ENCODE results near the gene AMZ1. TPM values are rescaled to one million over a fixed set of nuclear protein-coding genes. Genes with fewer than 3 reads are reported as not detected.
A peak's percentile ranks its signal among the peaks of the same experiment; 100 is the strongest.
"Not testable (repeated sequence)": the region's sequence is repeated elsewhere in the genome, so short reads cannot be mapped to it uniquely, and the experiment has no call there.

The AMZ1 gene
- total RNA-seq, 2 donors from 2014 or later, result not detected

DNA sequence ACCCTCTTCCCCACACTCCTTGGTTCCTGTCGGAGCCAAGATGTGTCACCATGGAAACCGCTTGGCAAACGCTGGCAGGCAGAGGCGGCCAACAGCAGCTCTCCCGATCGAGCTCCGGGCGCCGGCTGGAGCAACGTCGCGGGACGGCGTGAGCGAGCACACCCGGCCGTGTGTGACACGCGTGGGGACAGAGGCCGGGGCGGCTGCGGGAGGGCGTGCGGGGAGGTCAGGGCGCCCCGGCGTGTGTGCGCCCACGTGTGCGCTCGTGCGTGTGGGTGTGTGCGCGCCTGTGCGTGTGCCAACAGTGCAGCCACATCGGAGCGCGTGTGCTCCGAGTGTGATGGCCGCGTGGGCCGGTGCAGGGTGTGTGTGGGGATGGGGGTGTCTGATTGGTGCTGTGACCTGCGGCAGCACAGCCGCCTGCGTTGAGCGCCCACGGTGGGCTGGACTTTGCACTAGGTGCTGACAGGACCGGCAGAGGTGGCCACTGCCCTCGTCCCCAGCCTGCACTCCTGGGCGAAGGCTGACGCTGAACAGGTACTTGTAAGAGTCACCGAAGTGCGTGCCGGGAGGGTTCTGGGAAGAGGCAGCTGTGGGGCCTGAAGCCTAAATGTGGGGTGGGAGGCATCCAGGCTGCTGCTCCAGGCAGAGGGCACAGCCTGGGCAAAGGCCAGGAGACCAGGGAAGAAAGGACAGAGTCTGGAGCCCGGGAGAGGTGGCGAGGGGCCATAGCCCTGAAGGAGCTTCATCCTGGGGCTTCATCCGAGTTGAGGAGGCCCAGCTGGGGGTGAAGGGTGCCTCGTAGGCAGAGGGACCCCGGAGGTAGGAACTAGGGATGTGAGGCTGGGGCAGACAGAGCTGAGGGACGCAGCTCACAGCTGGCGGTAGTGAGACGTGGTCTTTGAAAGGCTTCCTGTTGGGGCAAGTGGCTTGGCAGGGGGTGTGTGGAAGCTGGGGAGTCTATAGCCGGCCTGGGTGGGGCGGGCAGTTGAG, 8.6 kb upstream of the AMZ1 start:
- not testable (repeated sequence) for DNase-seq

DNA sequence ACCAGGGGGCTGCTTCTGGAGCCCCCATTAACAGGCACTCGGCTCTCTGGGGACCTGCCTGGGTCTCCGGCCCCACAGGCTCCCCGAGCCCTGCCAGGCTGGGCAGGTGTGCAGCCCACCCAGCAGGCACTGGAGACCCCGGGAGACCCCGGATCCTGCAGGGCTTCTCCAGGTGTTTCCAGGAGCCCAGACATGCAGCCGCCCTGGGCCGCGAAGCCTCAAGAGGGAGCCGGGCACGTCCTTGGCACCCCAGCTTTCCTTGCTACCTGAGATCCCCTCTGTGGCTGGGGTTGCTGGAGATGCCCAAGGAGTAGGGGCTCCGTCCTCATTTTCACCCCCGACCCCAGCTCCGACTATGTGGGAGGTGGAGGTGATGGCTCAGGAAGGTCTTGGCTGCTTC, 7.7 kb upstream of the AMZ1 start:
- Histone ChIP-seq H3K36me3 (replicated peaks in 1 of 2; ENCODE audit: insufficient read depth in 1 of 2, low read depth in 2 of 2) (no peaks in the 10 kb centered on the region), H3K9me3 (peaks cover 0 to 2% (median 0%) of the 10 kb centered on the region in 3 donors), H3K27me3 (no peaks in the 10 kb centered on the region), H3K27ac (no peak overlapping the region), H3K4me3 (no peak overlapping the region), H3K4me1 (no peaks in the 10 kb centered on the region)
- intact Hi-C loops (cut with DNase I), result no loop called here
- no peak for DNase-seq
- 63% methylated on average over 13 of the region's 13 CpGs; no CpG with 5 or more reads in 1 of the 2 donors for WGBS, 2 donors
- TF ChIP-seq, protein P1, sequence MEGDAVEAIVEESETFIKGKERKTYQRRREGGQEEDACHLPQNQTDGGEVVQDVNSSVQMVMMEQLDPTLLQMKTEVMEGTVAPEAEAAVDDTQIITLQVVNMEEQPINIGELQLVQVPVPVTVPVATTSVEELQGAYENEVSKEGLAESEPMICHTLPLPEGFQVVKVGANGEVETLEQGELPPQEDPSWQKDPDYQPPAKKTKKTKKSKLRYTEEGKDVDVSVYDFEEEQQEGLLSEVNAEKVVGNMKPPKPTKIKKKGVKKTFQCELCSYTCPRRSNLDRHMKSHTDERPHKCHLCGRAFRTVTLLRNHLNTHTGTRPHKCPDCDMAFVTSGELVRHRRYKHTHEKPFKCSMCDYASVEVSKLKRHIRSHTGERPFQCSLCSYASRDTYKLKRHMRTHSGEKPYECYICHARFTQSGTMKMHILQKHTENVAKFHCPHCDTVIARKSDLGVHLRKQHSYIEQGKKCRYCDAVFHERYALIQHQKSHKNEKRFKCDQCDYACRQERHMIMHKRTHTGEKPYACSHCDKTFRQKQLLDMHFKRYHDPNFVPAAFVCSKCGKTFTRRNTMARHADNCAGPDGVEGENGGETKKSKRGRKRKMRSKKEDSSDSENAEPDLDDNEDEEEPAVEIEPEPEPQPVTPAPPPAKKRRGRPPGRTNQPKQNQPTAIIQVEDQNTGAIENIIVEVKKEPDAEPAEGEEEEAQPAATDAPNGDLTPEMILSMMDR (IDR thresholded peaks at IDR 0.05), result no peak
- TF ChIP-seq POLR2A (IDR thresholded peaks at IDR 0.05), result no peak
- ATAC-seq, result no peak

More for the DNA sequence above, 8.6 kb upstream of the AMZ1 start:
- H3K9me3 ChIP-seq; intact Hi-C loops (cut with DNase I); H3K4me3 ChIP-seq; H3K36me3 ChIP-seq (replicated peaks in 1 of 2; ENCODE audit: insufficient read depth in 1 of 2, low read depth in 2 of 2); H3K27me3 ChIP-seq; H3K27ac ChIP-seq; H3K4me1 ChIP-seq: not testable (repeated sequence)
- TF ChIP-seq POLR2A (IDR thresholded peaks at IDR 0.05), result peak in 1 of 3 donors; percentile 11
- WGBS, 2 donors, result 67 to 75% methylated on average over 13 to 48 of the region's 64 CpGs
- peak; percentile 25 for ATAC-seq

DNA sequence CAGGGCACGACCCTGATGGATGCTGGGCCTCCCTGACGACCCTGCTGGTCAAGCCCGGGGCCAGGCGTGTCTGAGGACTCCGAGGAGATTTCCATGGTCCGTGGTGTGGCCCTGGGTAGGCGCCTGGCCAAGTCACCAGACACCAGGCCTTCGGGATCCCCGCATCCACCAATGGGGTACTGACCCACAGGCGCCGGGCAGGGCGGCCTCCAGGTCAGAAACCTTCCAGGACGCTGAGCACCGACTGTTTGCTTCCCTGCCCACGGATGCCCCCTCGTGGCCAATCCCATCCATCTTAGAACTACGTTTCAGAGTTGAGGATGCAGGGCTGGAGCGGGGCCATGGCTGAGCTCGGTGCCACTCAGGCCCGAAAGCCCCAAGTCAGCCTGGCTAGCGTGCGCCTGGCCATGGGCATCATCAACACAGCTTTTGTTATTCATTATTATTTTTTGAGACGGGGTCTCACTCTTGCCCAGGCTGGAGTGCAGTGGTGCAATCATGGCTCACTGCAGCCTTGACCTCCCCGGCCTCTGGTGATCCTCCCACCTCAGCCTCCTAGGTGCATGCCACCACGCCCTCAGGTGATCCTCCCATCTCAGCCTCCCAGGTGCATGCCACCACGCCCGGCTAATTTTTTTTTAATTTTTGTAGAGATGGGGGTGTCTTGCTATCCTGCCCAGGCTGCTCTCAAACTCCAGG, 7.1 kb upstream of the AMZ1 start:
- H3K27ac ChIP-seq, result no peak overlapping the region
- 25 to 52% methylated on average over 5 to 27 of the region's 27 CpGs for WGBS, 2 donors
- no peaks in the 10 kb centered on the region for H3K27me3 ChIP-seq
- H3K4me1 ChIP-seq, result no peaks in the 10 kb centered on the region
- DNase-seq (peak; percentile 81 to 90 (median 86)), ATAC-seq (peak; percentile 72)
- no peaks in the 10 kb centered on the region for H3K36me3 ChIP-seq (replicated peaks in 1 of 2; ENCODE audit: insufficient read depth in 1 of 2, low read depth in 2 of 2)
- no peaks in the 10 kb centered on the region for H3K9me3 ChIP-seq
- TF ChIP-seq POLR2A (IDR thresholded peaks at IDR 0.05), result no peak
- TF ChIP-seq, protein P1 (IDR thresholded peaks at IDR 0.05), result peak; percentile 43 to 78 (median 68)
- intact Hi-C loops (cut with DNase I), result no loop called here
- no peak overlapping the region for H3K4me3 ChIP-seq

DNA sequence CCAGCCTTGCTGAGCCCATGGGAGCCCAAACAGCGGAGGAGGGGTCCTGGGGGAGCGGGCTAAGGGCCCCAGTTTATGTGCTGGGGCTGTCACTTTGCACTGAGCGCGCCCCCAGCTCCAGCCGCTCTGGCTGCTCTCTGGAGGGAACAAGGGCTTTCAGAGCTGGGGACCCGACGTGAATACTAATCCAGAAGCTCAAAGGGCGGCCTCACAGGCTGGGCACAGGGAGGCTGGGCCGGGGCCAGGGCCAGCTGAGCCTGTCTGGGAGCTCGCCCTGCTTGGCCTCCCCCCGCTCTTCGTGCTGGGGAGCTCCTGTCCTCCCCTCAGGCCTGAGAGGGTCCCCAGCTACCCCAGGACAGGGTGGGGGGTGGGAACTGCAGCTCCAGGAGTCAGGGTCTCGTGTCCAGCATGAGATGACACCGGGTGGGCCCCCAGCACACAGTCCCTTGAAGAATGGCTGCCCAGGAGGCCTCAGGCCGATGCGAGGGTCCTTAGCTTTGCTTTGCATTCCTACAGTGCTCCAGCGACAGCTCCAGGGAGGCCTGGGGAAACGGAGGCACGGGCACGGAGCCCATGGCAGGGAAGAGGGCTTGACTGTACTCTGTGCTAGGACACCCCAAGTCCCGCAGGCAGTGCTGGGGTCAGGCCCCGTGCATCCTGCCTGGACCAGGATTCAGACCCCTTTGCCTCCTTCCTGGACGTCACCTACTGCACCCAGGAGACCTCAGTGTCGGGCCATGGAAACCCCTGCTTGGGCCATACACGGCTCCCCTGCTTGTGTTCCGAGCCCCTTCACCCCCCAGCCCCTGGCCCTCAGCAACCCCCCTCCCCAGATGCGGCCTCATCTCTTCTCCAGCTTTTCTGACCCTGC, 5.8 kb upstream of the AMZ1 start:
- no peaks in the 10 kb centered on the region for H3K4me1 ChIP-seq
- 76 to 85% methylated on average over 8 to 27 of the region's 27 CpGs for WGBS, 2 donors
- no peak overlapping the region for H3K27ac ChIP-seq
- TF ChIP-seq, protein P1 (IDR thresholded peaks at IDR 0.05), result no peak
- no peak for TF ChIP-seq POLR2A (IDR thresholded peaks at IDR 0.05)
- no peak overlapping the region for H3K4me3 ChIP-seq
- no peaks in the 10 kb centered on the region for H3K27me3 ChIP-seq
- DNase-seq (no peak), ATAC-seq (no peak)
- H3K36me3 ChIP-seq (replicated peaks in 1 of 2; ENCODE audit: insufficient read depth in 1 of 2, low read depth in 2 of 2), result no peaks in the 10 kb centered on the region
- intact Hi-C loops (cut with DNase I), result loop anchor here (2.0 kb wide), 1 partner anchor 233 kb away; no protein-coding TSS in a partner anchor
- H3K9me3 ChIP-seq, result no peaks in the 10 kb centered on the region

Data from body of pancreas (tissue), 4 donors.